Peyer's patch (tissue), 4 donors: ENCODE results near the gene PLEKHA6. TPM values are rescaled to one million over a fixed set of nuclear protein-coding genes. Genes with fewer than 3 reads are reported as not detected.

Source experiments
- DNase-seq, 3 donors: peaks; one replicate each; pipeline ENCODE4 v3.0.0-alpha.2; 2017 to 2019
- H3K27ac ChIP-seq, 4 donors: fragments of 200-600 bp; sonication (generic); one replicate each; pipeline ENCODE4 v1.5.1; 2016 to 2019
- H3K27me3 ChIP-seq, 2 donors: fragments of 200-600 bp; sonication (generic); one replicate each; pipeline ENCODE4 v1.5.1; 2019
- H3K36me3 ChIP-seq, 3 donors: fragments of 200-600 bp; sonication (generic); one replicate each; pipeline ENCODE4 v1.5.1; 2016 to 2019
- H3K4me1 ChIP-seq, 4 donors: fragments of 200-600 bp; sonication (generic); one replicate each; pipeline ENCODE4 v1.5.1; 2016 to 2019
- H3K4me3 ChIP-seq, 4 donors: fragments of 200-600 bp; sonication (generic); 1 replicate in 3 of 4; 2 replicates in 1 of 4; pipeline ENCODE4 v1.5.1; 2016 to 2019; ENCODE audit warnings: mild to moderate bottlenecking in 1 of 4
- H3K9me3 ChIP-seq, 4 donors: fragments of 200-600 bp; sonication (generic); one replicate each; pipeline ENCODE4 v1.5.1; 2016 to 2019; ENCODE audit warnings: mild to moderate bottlenecking in 1 of 4
- CTCF ChIP-seq, 6 experiments: fragments of 450-650 bp in 4 of 6; fragments of 200-600 bp in 2 of 6; sonication (generic) in 1 of 6; IDR thresholded peaks; one replicate each; pipeline ENCODE4 v1.5.1; 2017 to 2019; ENCODE audit warnings: antibody characterized with exemption in 6 of 6, mild to moderate bottlenecking in 3 of 6, moderate library complexity in 1 of 6
- POLR2A ChIP-seq, 2 donors: fragments of 450-650 bp; IDR thresholded peaks; one replicate each; pipeline ENCODE4 v1.5.1; 2017; ENCODE audit warnings: antibody characterized with exemption in 2 of 2, mild to moderate bottlenecking in 2 of 2, moderate library complexity in 2 of 2
- total RNA-seq, 4 donors: library from RNA; depleted of rRNA; stranded (reverse); fragments of >200 nt; gene quantifications; one replicate each; pipeline ENCODE4 v1.1.0, GENCODE V29; 2016

PLEKHA6 gene
- total RNA-seq, 4 donors from 2014 or later, result 57.3 to 91.6 (median 70.2) TPM

GRCh38 chr1:204280099-204280961 is 79.4 kb downstream of the PLEKHA6 start:
- Histone ChIP-seq H3K27ac (peak overlapping the region in 1 of 4 donors; percentile 25), H3K4me1 (peaks cover 0 to 16% (median 0%) of the 10 kb centered on the region in 4 donors)
- no peak for DNase-seq

DNA sequence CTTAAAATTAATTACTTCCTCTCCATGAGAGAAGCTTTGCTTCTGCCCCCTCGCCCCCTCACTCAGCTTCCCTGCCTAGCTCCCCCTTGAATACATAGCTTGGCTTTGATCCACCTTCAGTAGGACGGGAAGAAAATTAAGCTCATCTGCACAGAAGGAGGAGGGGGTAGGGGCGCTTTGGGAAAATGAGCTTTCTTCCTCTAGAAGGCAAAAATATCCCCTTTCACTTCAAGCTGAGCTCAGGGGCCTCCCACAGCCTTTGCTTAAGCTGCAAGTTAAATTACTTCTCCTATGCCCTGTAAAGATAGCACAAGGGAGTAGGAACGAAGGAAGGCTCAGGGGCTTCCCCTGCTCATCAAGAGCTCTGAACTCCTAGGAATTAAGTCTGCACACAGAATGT is 80.8 kb downstream of the PLEKHA6 start:
- TF ChIP-seq POLR2A (IDR thresholded peaks at IDR 0.05), result no peak
- TF ChIP-seq CTCF (IDR thresholded peaks at IDR 0.05), result no peak
- no peak overlapping the region for H3K27ac ChIP-seq
- H3K9me3 ChIP-seq, result no peaks in the 10 kb centered on the region
- peaks cover 0 to 16% (median 0%) of the 10 kb centered on the region in 4 donors for H3K4me1 ChIP-seq
- H3K27me3 ChIP-seq, result no peaks in the 10 kb centered on the region
- H3K36me3 ChIP-seq, result peaks cover 0 to 10% (median 0%) of the 10 kb centered on the region in 3 donors
- H3K4me3 ChIP-seq, result no peak overlapping the region
- no peak for DNase-seq

More at GRCh38 chr1:204280099-204280961, 79.4 kb downstream of the PLEKHA6 start:
- no peaks in the 10 kb centered on the region for H3K27me3 ChIP-seq
- no peaks in the 10 kb centered on the region for H3K9me3 ChIP-seq
- no peaks in the 10 kb centered on the region for H3K36me3 ChIP-seq
- no peak for TF ChIP-seq POLR2A (IDR thresholded peaks at IDR 0.05)
- TF ChIP-seq CTCF (IDR thresholded peaks at IDR 0.05), result no peak
- no peak overlapping the region for H3K4me3 ChIP-seq

DNA sequence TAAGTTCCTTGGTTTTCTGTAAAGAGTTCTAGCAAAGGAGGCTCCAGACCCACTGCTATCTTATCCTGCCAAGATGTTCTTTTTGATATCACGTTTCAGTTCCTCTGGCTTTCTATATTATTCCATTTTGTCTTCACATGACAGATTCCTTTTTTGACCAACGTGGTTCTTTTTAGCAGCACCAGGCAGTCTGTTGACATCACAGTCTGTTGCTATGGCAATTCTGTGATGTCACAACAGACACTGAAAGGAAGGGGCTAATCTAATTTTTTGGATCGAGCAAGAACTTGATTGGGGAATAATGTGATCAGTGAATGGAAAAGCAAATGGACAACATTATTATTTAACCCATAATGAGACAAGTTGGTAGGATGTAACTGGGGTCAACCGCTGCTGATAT is 81.5 kb downstream of the PLEKHA6 start:
- Histone ChIP-seq H3K4me1 (peaks cover 0 to 16% (median 0%) of the 10 kb centered on the region in 4 donors), H3K9me3 (no peaks in the 10 kb centered on the region), H3K27ac (peak overlapping the region in 2 of 4 donors; percentile 1 to 2), H3K36me3 (peaks cover 0 to 18% (median 0%) of the 10 kb centered on the region in 3 donors), H3K4me3 (no peak overlapping the region), H3K27me3 (no peaks in the 10 kb centered on the region)
- no peak for DNase-seq
- TF ChIP-seq CTCF (IDR thresholded peaks at IDR 0.05), result no peak
- no peak for TF ChIP-seq POLR2A (IDR thresholded peaks at IDR 0.05)

DNA sequence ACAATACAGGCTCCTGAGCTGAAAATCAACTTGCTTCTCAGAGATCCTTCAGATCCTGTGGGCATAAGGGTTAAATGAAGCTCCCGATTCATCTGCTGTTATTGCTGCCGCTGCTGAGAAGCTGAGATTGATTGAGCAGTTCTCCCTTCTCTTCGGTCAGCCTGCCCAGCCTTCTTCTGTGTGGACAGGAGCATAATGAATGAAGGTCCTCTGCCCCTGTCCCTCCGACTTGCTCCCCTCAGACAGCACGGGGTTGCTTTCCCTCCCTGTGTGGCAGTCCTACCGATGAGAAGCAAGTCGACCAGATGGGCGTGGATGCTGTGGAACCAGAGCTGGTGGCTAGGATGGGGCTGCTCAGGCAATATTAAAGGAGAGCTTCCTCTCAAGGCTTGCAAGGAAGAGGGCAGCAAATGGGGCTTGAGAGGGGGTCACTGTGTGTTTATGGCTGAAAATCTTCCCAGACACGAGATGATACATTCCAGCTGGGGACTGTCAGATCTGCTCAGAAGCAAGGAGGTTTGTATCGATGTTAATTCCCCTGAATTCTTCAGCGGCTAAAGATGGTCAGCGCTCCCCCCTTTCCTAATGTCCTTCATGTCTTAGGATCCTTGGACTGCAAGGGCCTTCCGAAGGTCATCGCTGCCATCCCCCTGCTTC is 82.0 kb downstream of the PLEKHA6 start:
- no peak overlapping the region for H3K4me3 ChIP-seq
- peaks cover 0 to 16% (median 0%) of the 10 kb centered on the region in 4 donors for H3K4me1 ChIP-seq
- H3K27ac ChIP-seq, result peak overlapping the region in 3 of 4 donors; percentile 1 to 31 (median 2)
- TF ChIP-seq CTCF (IDR thresholded peaks at IDR 0.05) (no peak), POLR2A (IDR thresholded peaks at IDR 0.05) (no peak)
- H3K36me3 ChIP-seq, result peaks cover 0 to 23% (median 0%) of the 10 kb centered on the region in 3 donors
- no peaks in the 10 kb centered on the region for H3K9me3 ChIP-seq
- H3K27me3 ChIP-seq, result no peaks in the 10 kb centered on the region
- no peak for DNase-seq

DNA sequence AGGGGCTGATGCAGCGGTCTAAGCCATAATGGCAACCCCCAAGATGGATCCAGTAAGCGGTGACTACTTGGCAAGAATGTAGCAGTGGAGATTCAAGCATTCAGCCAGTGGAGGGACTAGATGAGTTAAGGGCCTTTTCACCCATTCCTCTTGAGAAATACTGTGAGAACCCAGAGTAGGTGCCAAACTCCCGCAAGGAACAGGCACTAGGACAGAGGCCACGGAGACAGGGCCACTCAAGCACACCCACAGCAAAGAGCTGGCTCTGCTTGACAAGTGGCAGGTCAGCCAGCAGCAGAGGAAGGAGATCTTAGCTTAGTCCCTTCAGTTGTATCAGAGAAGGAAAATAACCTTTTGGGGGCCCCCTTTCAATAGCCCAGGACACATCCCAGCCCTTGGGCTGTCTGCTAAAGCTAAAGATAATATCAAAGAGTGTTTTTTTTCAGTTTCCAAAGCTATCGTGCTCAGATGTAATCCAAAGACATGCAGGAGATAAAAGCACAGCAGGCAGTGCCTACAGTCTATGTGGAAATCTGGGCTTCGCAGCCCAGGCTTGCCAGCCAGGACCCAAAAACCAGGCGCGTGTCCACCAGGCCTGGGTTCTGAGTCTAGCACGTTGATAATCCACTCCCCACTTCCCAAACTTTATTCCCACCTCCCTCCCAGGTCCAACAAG is 83.9 kb downstream of the PLEKHA6 start:
- no peak for DNase-seq
- peaks cover 0 to 16% (median 0%) of the 10 kb centered on the region in 4 donors for H3K4me1 ChIP-seq
- H3K27me3 ChIP-seq, result no peaks in the 10 kb centered on the region

More for the DNA sequence above, 83.9 kb downstream of the PLEKHA6 start:
- no peaks in the 10 kb centered on the region for H3K9me3 ChIP-seq
- peaks cover 0 to 40% (median 0%) of the 10 kb centered on the region in 3 donors for H3K36me3 ChIP-seq
- no peak overlapping the region for H3K4me3 ChIP-seq
- TF ChIP-seq CTCF (IDR thresholded peaks at IDR 0.05), result no peak
- TF ChIP-seq POLR2A (IDR thresholded peaks at IDR 0.05), result no peak
- peak overlapping the region in 2 of 4 donors; percentile 18 to 44 for H3K27ac ChIP-seq
